MM.1S (cell line): ENCODE measurements around the gene CDC42EP2.

Experiments used
- DNase-seq: peaks from one replicate; pipeline ENCODE4 v3.0.0-alpha.2; 2015
- H2AFZ ChIP-seq: fragments of 300-600 bp; sonication (generic); 2 replicates; pipeline ENCODE4 v1.6.0; 2016; ENCODE audit warnings: antibody characterized with exemption, low read length
- H3F3A ChIP-seq: fragments of 300-600 bp; sonication (generic); 2 replicates; pipeline ENCODE4 v1.6.1; 2016; ENCODE audit warnings: mild to moderate bottlenecking, antibody characterized with exemption, low read length, moderate library complexity, mixed read lengths; ENCODE audit not compliant: insufficient read depth
- H3K27ac ChIP-seq: fragments of 300-600 bp; sonication (generic); 2 replicates; pipeline ENCODE4 v1.5.1; 2016; ENCODE audit warnings: mild to moderate bottlenecking, low read length
- H3K27me3 ChIP-seq: fragments of 300-600 bp; sonication (generic); replicated peaks from 2 replicates; pipeline ENCODE4 v1.6.0; 2016; ENCODE audit warnings: low read length; ENCODE audit not compliant: insufficient read depth
- H3K36me3 ChIP-seq: fragments of 300-600 bp; sonication (generic); replicated peaks from 2 replicates; pipeline ENCODE4 v1.6.1; 2016; ENCODE audit warnings: mild to moderate bottlenecking, low read length, mixed read lengths; ENCODE audit not compliant: insufficient read depth
- H3K4me1 ChIP-seq: fragments of 300-600 bp; sonication (generic); 2 replicates; pipeline ENCODE4 v1.6.1; 2016; ENCODE audit warnings: low read length, mixed read lengths
- H3K4me2 ChIP-seq: fragments of 300-600 bp; sonication (generic); 2 replicates; pipeline ENCODE4 v1.6.0; 2016; ENCODE audit warnings: low read depth, low read length
- H3K4me3 ChIP-seq: fragments of 300-600 bp; sonication (generic); 2 replicates; pipeline ENCODE4 v1.5.1; 2016; ENCODE audit warnings: low read length, mixed read lengths
- H3K79me2 ChIP-seq: fragments of 300-600 bp; sonication (generic); 2 replicates; pipeline ENCODE4 v1.6.1; 2016; ENCODE audit warnings: mixed run types, low read length, mixed read lengths
- H3K9ac ChIP-seq: fragments of 300-600 bp; sonication (generic); 2 replicates; pipeline ENCODE4 v1.6.1; 2016; ENCODE audit warnings: low read length, mixed read lengths
- H3K9me2 ChIP-seq: fragments of 300-600 bp; sonication (generic); replicated peaks from 2 replicates; pipeline ENCODE4 v1.6.1; 2016; ENCODE audit warnings: mild to moderate bottlenecking, low read length, mixed read lengths; ENCODE audit not compliant: insufficient read depth
- H3K9me3 ChIP-seq: fragments of 300-600 bp; sonication (generic); replicated peaks from 2 replicates; pipeline ENCODE4 v1.6.1; 2016; ENCODE audit warnings: mild to moderate bottlenecking, low read length, mixed read lengths; ENCODE audit not compliant: insufficient read depth
- H4K20me1 ChIP-seq: fragments of 300-600 bp; sonication (generic); 2 replicates; pipeline ENCODE4 v1.6.1; 2016; ENCODE audit warnings: mild to moderate bottlenecking, low read length, moderate library complexity, mixed read lengths; ENCODE audit not compliant: insufficient read depth
- CTCF ChIP-seq: fragments of 300-600 bp; sonication (generic); IDR thresholded peaks from 2 replicates; pipeline ENCODE4 v1.5.1; 2016; ENCODE audit warnings: antibody characterized with exemption, low read length, mixed read lengths
- EZH2 ChIP-seq: fragments of 300-600 bp; sonication (generic); optimal IDR thresholded peaks from 2 replicates; pipeline ENCODE3; 2017; ENCODE audit warnings: low read depth, mild to moderate bottlenecking, antibody characterized with exemption, low read length, mixed read lengths
- EZH2phosphoT487 ChIP-seq: fragments of 300-600 bp; sonication (generic); IDR thresholded peaks from 2 replicates; pipeline ENCODE4 v1.6.1; 2018; ENCODE audit warnings: antibody characterized with exemption, low read length

CDC42EP2 gene

GRCh38 chr11:65351511-65351910 is 36.8 kb downstream of the CDC42EP2 start:
- 0 out of 2 replicates have a peak, but pooled peaks cover 3% of the 10 kb centered on the region for H3K36me3 ChIP-seq
- no peak overlapping the region for H2AFZ ChIP-seq
- H3K27ac ChIP-seq, result no peak overlapping the region
- no peak for TF ChIP-seq EZH2phosphoT487
- no peak for TF ChIP-seq EZH2
- no peak for TF ChIP-seq CTCF
- no peaks in the 10 kb centered on the region for H3K27me3 ChIP-seq
- no peaks in the 10 kb centered on the region for H4K20me1 ChIP-seq
- DNase-seq, result no peak
- peaks cover 20% of the 10 kb centered on the region for H3F3A ChIP-seq
- no peak overlapping the region for H3K9ac ChIP-seq
- H3K9me2 ChIP-seq, result no peaks in the 10 kb centered on the region
- no peak overlapping the region for H3K4me2 ChIP-seq
- peaks cover 11% of the 10 kb centered on the region; the same call in 1 of the 2 replicates for H3K4me1 ChIP-seq
- no peak overlapping the region for H3K4me3 ChIP-seq
- no peaks in the 10 kb centered on the region for H3K9me3 ChIP-seq
- H3K79me2 ChIP-seq, result no peaks in the 10 kb centered on the region

GRCh38 chr11:65352783-65353182 is 38.1 kb downstream of the CDC42EP2 start:
- DNase-seq, result no peak
- Histone ChIP-seq H3F3A (peaks cover 20% of the 10 kb centered on the region), H3K27me3 (no peaks in the 10 kb centered on the region), H3K4me1 (peaks cover 11% of the 10 kb centered on the region; the same call in 1 of the 2 replicates), H3K36me3 (0 out of 2 replicates have a peak, but pooled peaks cover 3% of the 10 kb centered on the region), H3K4me3 (no peak overlapping the region), H3K9ac (no peak overlapping the region), H3K79me2 (no peaks in the 10 kb centered on the region), H2AFZ (no peak overlapping the region), H3K4me2 (no peak overlapping the region), H4K20me1 (no peaks in the 10 kb centered on the region), H3K27ac (no peak overlapping the region), H3K9me3 (no peaks in the 10 kb centered on the region), H3K9me2 (no peaks in the 10 kb centered on the region)
- TF ChIP-seq EZH2 (no peak), EZH2phosphoT487 (no peak), CTCF (no peak)

GRCh38 chr11:65353376-65353775 is 38.7 kb downstream of the CDC42EP2 start:
- Histone ChIP-seq H2AFZ (no peak overlapping the region), H3K79me2 (no peaks in the 10 kb centered on the region), H3K4me2 (no peak overlapping the region), H3K9me3 (no peaks in the 10 kb centered on the region), H3K4me3 (no peak overlapping the region), H3K36me3 (0 out of 2 replicates have a peak, but pooled peaks cover 3% of the 10 kb centered on the region), H3K4me1 (peaks cover 11% of the 10 kb centered on the region; the same call in 1 of the 2 replicates), H3K27me3 (no peaks in the 10 kb centered on the region), H3K9ac (no peak overlapping the region), H3F3A (peaks cover 20% of the 10 kb centered on the region), H3K9me2 (no peaks in the 10 kb centered on the region), H3K27ac (no peak overlapping the region), H4K20me1 (no peaks in the 10 kb centered on the region)
- TF ChIP-seq EZH2phosphoT487, result no peak
- TF ChIP-seq CTCF, result no peak
- no peak for TF ChIP-seq EZH2
- no peak for DNase-seq
